ENCODE measurements around the gene CAMK2D. TPM values are rescaled to one million over a fixed set of nuclear protein-coding genes. Genes with fewer than 3 reads are reported as not detected.

Gene CAMK2D
- total RNA-seq, 1 experiment from 2014 or later, result 9.0 TPM

DNA sequence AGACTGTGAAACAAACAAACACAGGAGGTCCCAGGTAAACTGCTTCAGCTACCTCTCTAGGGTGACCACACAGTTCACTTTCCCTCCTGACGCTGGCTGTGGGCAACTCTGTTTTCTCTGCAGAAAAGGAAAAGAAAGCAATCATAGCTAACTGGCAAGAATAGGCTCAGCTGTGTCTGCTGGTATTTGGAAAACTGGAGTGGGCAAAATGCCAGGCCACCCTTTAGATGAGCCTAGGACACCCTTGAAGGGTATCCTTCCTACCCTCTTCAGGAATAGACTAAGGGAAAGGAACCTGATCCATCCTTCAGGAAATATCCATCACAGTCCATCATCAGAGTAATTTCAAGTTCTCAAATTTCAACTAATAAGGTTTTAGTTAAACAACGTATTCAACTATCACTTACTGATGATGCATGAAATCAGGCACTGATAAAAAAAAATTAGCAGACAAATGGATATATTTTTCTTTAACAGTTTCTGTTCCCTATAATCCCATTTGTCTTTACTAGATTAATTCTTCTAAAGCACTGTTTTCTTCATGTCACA is 60.9 kb downstream of the CAMK2D start:
- no peaks in the 10 kb centered on the region for H3K36me3 Mint-ChIP-seq (ENCODE audit: insufficient read depth in 1 of 3, low read depth in 3 of 3)
- no peak overlapping the region for H2BK5ac ChIP-seq (ENCODE audit: insufficient read length, low read length)
- H3K79me1 ChIP-seq (ENCODE audit: insufficient read depth, low read depth, low read length, poor library complexity, severe bottlenecking), result no peaks in the 10 kb centered on the region
- peak overlapping the region in 1 of 3 experiments; percentile 25; a peak in 1 of 7 replicates for H3K27ac Mint-ChIP-seq
- H3K4me1 Mint-ChIP-seq, result peaks cover 2 to 6% of the 10 kb centered on the region in 2 experiments; a peak in 3 of 4 replicates
- no peak overlapping the region for H3K4ac ChIP-seq (ENCODE audit: low read depth, low read length)
- H4K8ac ChIP-seq (replicated peaks; ENCODE audit: insufficient read length, low read depth, low read length), result no peak overlapping the region
- no peak overlapping the region for H3K23ac ChIP-seq (ENCODE audit: insufficient read length, low read depth, low read length)
- H4K91ac ChIP-seq (ENCODE audit: insufficient read length, low read depth, low read length), result no peak overlapping the region
- no peak overlapping the region for H2BK120ac ChIP-seq (ENCODE audit: low read depth, low read length, poor library complexity, severe bottlenecking)
- no CpG with 5 or more reads among the region's 2 CpGs for WGBS (ENCODE audit: extremely low coverage, insufficient read length, low lambda C conversion rate)
- no peak overlapping the region for H2BK20ac ChIP-seq (ENCODE audit: low read depth, low read length, poor library complexity, severe bottlenecking)
- H3K4me2 ChIP-seq (ENCODE audit: insufficient read depth, insufficient read length, low read length), result no peak overlapping the region
- no peak overlapping the region for H3K18ac ChIP-seq (ENCODE audit: insufficient read length, low read depth, low read length)
- H2AFZ ChIP-seq (ENCODE audit: low read length), result no peak overlapping the region
- H3K9ac ChIP-seq (ENCODE audit: extremely low read depth, insufficient read length, low read length), result no peak overlapping the region
- H2BK15ac ChIP-seq (ENCODE audit: low read depth, low read length), result no peak overlapping the region
- no peaks in the 10 kb centered on the region for H3K27me3 Mint-ChIP-seq (ENCODE audit: low read depth)
- H2BK12ac ChIP-seq (ENCODE audit: insufficient read length, low read depth, low read length), result no peak overlapping the region
- H3K27me3 ChIP-seq (ENCODE audit: insufficient read depth, low read length), result no peaks in the 10 kb centered on the region
- H3K9me3 Mint-ChIP-seq, result no peaks in the 10 kb centered on the region
- H3K23me2 ChIP-seq (ENCODE audit: insufficient read length, low read depth, low read length, poor library complexity, severe bottlenecking), result no peaks in the 10 kb centered on the region
- H4K20me1 ChIP-seq (ENCODE audit: control insufficient read depth, insufficient read depth, insufficient read length), result no peaks in the 10 kb centered on the region
- H3K56ac ChIP-seq (ENCODE audit: insufficient read length, low read depth, low read length), result no peak overlapping the region
- no peaks in the 10 kb centered on the region for H3K79me2 ChIP-seq (ENCODE audit: insufficient read depth, low read length)
- H3K14ac ChIP-seq (ENCODE audit: insufficient read depth, low read length), result no peak overlapping the region
- no peak overlapping the region for H3K4me3 Mint-ChIP-seq
- no peaks in the 10 kb centered on the region for H3K4me1 ChIP-seq (ENCODE audit: insufficient read depth, low read length)
- H3K27ac ChIP-seq (ENCODE audit: insufficient read length, low read depth, low read length), result no peak overlapping the region
- TF ChIP-seq, protein P1, sequence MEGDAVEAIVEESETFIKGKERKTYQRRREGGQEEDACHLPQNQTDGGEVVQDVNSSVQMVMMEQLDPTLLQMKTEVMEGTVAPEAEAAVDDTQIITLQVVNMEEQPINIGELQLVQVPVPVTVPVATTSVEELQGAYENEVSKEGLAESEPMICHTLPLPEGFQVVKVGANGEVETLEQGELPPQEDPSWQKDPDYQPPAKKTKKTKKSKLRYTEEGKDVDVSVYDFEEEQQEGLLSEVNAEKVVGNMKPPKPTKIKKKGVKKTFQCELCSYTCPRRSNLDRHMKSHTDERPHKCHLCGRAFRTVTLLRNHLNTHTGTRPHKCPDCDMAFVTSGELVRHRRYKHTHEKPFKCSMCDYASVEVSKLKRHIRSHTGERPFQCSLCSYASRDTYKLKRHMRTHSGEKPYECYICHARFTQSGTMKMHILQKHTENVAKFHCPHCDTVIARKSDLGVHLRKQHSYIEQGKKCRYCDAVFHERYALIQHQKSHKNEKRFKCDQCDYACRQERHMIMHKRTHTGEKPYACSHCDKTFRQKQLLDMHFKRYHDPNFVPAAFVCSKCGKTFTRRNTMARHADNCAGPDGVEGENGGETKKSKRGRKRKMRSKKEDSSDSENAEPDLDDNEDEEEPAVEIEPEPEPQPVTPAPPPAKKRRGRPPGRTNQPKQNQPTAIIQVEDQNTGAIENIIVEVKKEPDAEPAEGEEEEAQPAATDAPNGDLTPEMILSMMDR (conservative IDR thresholded peaks at IDR 0.05), result no peak
- H3K9me3 ChIP-seq (ENCODE audit: control insufficient read depth, low read depth, low read length), result no peaks in the 10 kb centered on the region
- H3T11ph ChIP-seq (ENCODE audit: low read length), result no peak overlapping the region
- DNase-seq, result no peak
- H4K5ac ChIP-seq (ENCODE audit: insufficient read length, low read depth, low read length), result no peak overlapping the region
- no peak overlapping the region for H2AK5ac ChIP-seq (ENCODE audit: insufficient read length, low read length)
